ENCODE results near the gene NFKBIE. TPM values are rescaled to one million over a fixed set of nuclear protein-coding genes. Genes with fewer than 3 reads are reported as not detected.

NFKBIE gene
- total and polyA plus RNA-seq, 9 of the 15 experiments (the other 6 are each of a cell fraction or from before 2014, with no cell fraction given): 2.1 to 16.4 (median 11.7) TPM

- no peak for TF ChIP-seq IFI16 (CRISPR knock-in tag; IDR thresholded peaks at IDR 0.05)
- TF ChIP-seq CHD1 (IDR thresholded peaks at IDR 0.05; ENCODE audit: low read length): peak; percentile 98
- TF ChIP-seq SMC3 (conservative IDR thresholded peaks at IDR 0.05; ENCODE audit: insufficient read depth, low read depth, low read length): 0 out of 2 replicates have a peak, but pooled peaks have one; percentile 3
- TF ChIP-seq EZH2 (IDR thresholded peaks at IDR 0.05; ENCODE audit: borderline replicate concordance, low read depth, low read length): 0 out of 2 replicates have a peak, but pooled peaks have one; percentile 53
- TF ChIP-seq E2F4 (CRISPR knock-in tag; IDR thresholded peaks at IDR 0.05; ENCODE audit: low read depth): peak; percentile 55; the same call in 1 of the 2 replicates
- TF ChIP-seq GABPB1 (CRISPR knock-in tag; IDR thresholded peaks at IDR 0.05): no peak
- TF ChIP-seq RBM34 (IDR thresholded peaks at IDR 0.05; ENCODE audit: borderline replicate concordance, insufficient read depth, low read length): no peak
- no peak for TF ChIP-seq FUS (optimal IDR thresholded peaks at IDR 0.05; ENCODE audit: low read depth, low read length)
- TF ChIP-seq ZNF3 (CRISPR knock-in tag; IDR thresholded peaks at IDR 0.05): 0 out of 2 replicates have a peak, but pooled peaks have one; percentile 37
- TF ChIP-seq RNF2 (IDR thresholded peaks at IDR 0.05): peak; percentile 87
- TF ChIP-seq BRF2 (IDR thresholded peaks at IDR 0.05; ENCODE audit: borderline replicate concordance, insufficient read depth, insufficient read length): no peak
- no peak for TF ChIP-seq RERE (CRISPR knock-in tag; IDR thresholded peaks at IDR 0.05; ENCODE audit: borderline replicate concordance)
- TF ChIP-seq NCOR1 (IDR thresholded peaks at IDR 0.05): peak; percentile 75
- TF ChIP-seq ATF3 (IDR thresholded peaks at IDR 0.05): peak; percentile 73
- peak; percentile 71; the same call in 1 of the 2 replicates for TF ChIP-seq ATF3 (CRISPR knock-in tag; conservative IDR thresholded peaks at IDR 0.05)
- no peak for TF ChIP-seq ZNF12 (CRISPR knock-in tag; IDR thresholded peaks at IDR 0.05)
- no peak for TF ChIP-seq TBP (optimal IDR thresholded peaks at IDR 0.05; ENCODE audit: low read depth, low read length)
- no peak for TF ChIP-seq MCM3 (IDR thresholded peaks at IDR 0.05)
- peak; percentile 77; the same call in 1 of the 2 replicates for TF ChIP-seq ZZZ3 (IDR thresholded peaks at IDR 0.05)
- no peak for TF ChIP-seq U2AF1 (optimal IDR thresholded peaks at IDR 0.05; ENCODE audit: low read depth, low read length)
These were observed 18.6 kb downstream of the NFKBIE start, which contains the start of gene HSP90AB1 (continued) for GRCh38 chr6:44246663-44247337.
